GM18519 (cell line): Measurements from ENCODE around the gene SPAG17.
A peak's percentile ranks its signal among the peaks of the same experiment; 100 is the strongest.

Experiments
- ATAC-seq: cut with Tn5 transposase; IDR thresholded peaks from one replicate; pipeline ENCODE4 v1.9.1; 2021; ENCODE audit warnings: mild to moderate bottlenecking, moderate library complexity; ENCODE audit not compliant: unreplicated experiment, low FRiP score

Gene SPAG17

GRCh38 chr1:118185084-118185832 is at the start of gene SPAG17:
Gene SPAG17 (minus strand): TSS chr1:118185228. CDS start chr1:118185157, 71 bp downstream.
- no peak for ATAC-seq

- ATAC-seq, result no peak
Measured at GRCh38 chr1:118225471-118225870, 40.4 kb upstream of the SPAG17 start.

- ATAC-seq, result no peak
Measured at GRCh38 chr1:118223426-118223825, 38.4 kb upstream of the SPAG17 start.

- no peak for ATAC-seq
Measured at GRCh38 chr1:118219438-118219837, 34.4 kb upstream of the SPAG17 start.

GRCh38 chr1:118217141-118217838 is 32.3 kb upstream of the SPAG17 start:
- no peak for ATAC-seq

- no peak for ATAC-seq
Measured at GRCh38 chr1:118214866-118215265, 29.8 kb upstream of the SPAG17 start.

GRCh38 chr1:118210723-118211110 is 25.7 kb upstream of the SPAG17 start:
- no peak for ATAC-seq

- no peak for ATAC-seq
Measured at GRCh38 chr1:118210051-118210722, 25.2 kb upstream of the SPAG17 start.

- ATAC-seq, result no peak
Measured at GRCh38 chr1:118209648-118210047, 24.6 kb upstream of the SPAG17 start.

- no peak for ATAC-seq
Measured at GRCh38 chr1:118206966-118207365, 21.9 kb upstream of the SPAG17 start.

- ATAC-seq, result no peak
Measured at GRCh38 chr1:118204648-118205047, 19.6 kb upstream of the SPAG17 start.

GRCh38 chr1:118204105-118204504 is 19.1 kb upstream of the SPAG17 start:
- ATAC-seq, result no peak

GRCh38 chr1:118202076-118202608 is 17.1 kb upstream of the SPAG17 start:
- ATAC-seq, result peak; percentile 36

- peak; percentile 57 for ATAC-seq
Measured at GRCh38 chr1:118201524-118201923, 16.5 kb upstream of the SPAG17 start.

- no peak for ATAC-seq
Measured at GRCh38 chr1:118200836-118201235, 15.8 kb upstream of the SPAG17 start.

- ATAC-seq, result no peak
Measured at GRCh38 chr1:118190561-118190960, 5.5 kb upstream of the SPAG17 start.

GRCh38 chr1:118189564-118189963 is 4.5 kb upstream of the SPAG17 start:
- ATAC-seq, result no peak

- no peak for ATAC-seq
Measured at GRCh38 chr1:118188411-118188810, 3.4 kb upstream of the SPAG17 start.

- no peak for ATAC-seq
Measured at GRCh38 chr1:118186026-118186425, 998 bp upstream of the SPAG17 start.

GRCh38 chr1:118184739-118185083 is 317 bp downstream of the SPAG17 start:
- no peak for ATAC-seq

- no peak for ATAC-seq
Measured at GRCh38 chr1:118183586-118183985, 1.4 kb downstream of the SPAG17 start.
